Measurements from ENCODE around the gene RPS27L. TPM values are rescaled to one million over a fixed set of nuclear protein-coding genes. Genes with fewer than 3 reads are reported as not detected.

Gene RPS27L
- total and polyA plus RNA-seq, 2 of the 8 experiments (the other 6 are each of a cell fraction or from before 2014, with no cell fraction given): 115 to 143 TPM

GRCh38 chr15:63180746-63181145 is 23.5 kb upstream of the RPS27L start:
- ChIA-PET CTCF (ENCODE audit: partially characterized antibody) (interaction anchor here (1.0 kb wide), 1 partner anchor 15 kb away, joined by 3 read pairs; no protein-coding TSS in a partner anchor), POLR2A (ENCODE audit: partially characterized antibody) (no interaction called here)
- Histone ChIP-seq H2AK5ac (ENCODE audit: low read depth, low read length) (no peak overlapping the region), H3K4me1 (replicated peaks in 1 of 4; ENCODE audit: control insufficient read depth in 3 of 4, insufficient read depth in 4 of 4, low read length in 3 of 4) (no peaks in the 10 kb centered on the region), H2BK15ac (ENCODE audit: low read length) (no peak overlapping the region), H4K91ac (replicated peaks; ENCODE audit: insufficient read length, low read length) (no peak overlapping the region), H3K79me2 (ENCODE audit: control insufficient read depth in 1 of 2, insufficient read depth in 2 of 2, low read length in 2 of 2) (no peaks in the 10 kb centered on the region), H4K8ac (ENCODE audit: extremely low read depth, insufficient read depth, low read length) (no peak overlapping the region), H3K27me3 (replicated peaks in 1 of 4; ENCODE audit: control insufficient read depth in 3 of 4, extremely low read depth in 1 of 4, insufficient read depth in 3 of 4, low read length in 3 of 4) (no peaks in the 10 kb centered on the region), H2BK5ac (ENCODE audit: low read depth, low read length) (no peak overlapping the region), H3K4me2 (ENCODE audit: insufficient read depth in 1 of 2, low read depth in 2 of 2, low read length in 2 of 2) (no peak overlapping the region), H3K9me3 (ENCODE audit: insufficient read depth in 2 of 2, low read depth in 1 of 2, low read length in 1 of 2) (no peaks in the 10 kb centered on the region), H2BK120ac (replicated peaks; ENCODE audit: low read depth, low read length) (no peak overlapping the region), H3K27ac (ENCODE audit: low read depth, low read length) (no peak overlapping the region), H3K56ac (replicated peaks; ENCODE audit: insufficient read length, low read depth, low read length) (no peak overlapping the region), H3K14ac (ENCODE audit: insufficient read length) (no peak overlapping the region), H3K4me3 (ENCODE audit: extremely low read depth in 1 of 4, insufficient read depth in 2 of 4, low read depth in 3 of 4, low read length in 4 of 4) (no peak overlapping the region), H2AFZ (ENCODE audit: low read length) (no peak overlapping the region), H3K23me2 (ENCODE audit: low read depth, low read length) (no peaks in the 10 kb centered on the region), H2BK20ac (ENCODE audit: low read length) (no peak overlapping the region), H4K5ac (ENCODE audit: insufficient read length, low read depth, low read length) (no peak overlapping the region), H2BK12ac (ENCODE audit: low read depth, low read length) (no peak overlapping the region), H3K18ac (ENCODE audit: extremely low read depth, low read length) (no peak overlapping the region), H3K79me1 (ENCODE audit: low read depth, low read length) (no peaks in the 10 kb centered on the region), H4K20me1 (replicated peaks in 1 of 2; ENCODE audit: control insufficient read depth in 1 of 2, insufficient read depth in 2 of 2, low read length in 2 of 2) (no peaks in the 10 kb centered on the region), H3K9ac (replicated peaks in 1 of 4; ENCODE audit: extremely low read depth in 1 of 4, low read depth in 3 of 4, low read length in 3 of 4) (no peak overlapping the region), H3K36me3 (ENCODE audit: control insufficient read depth in 2 of 4, insufficient read depth in 4 of 4, low read length in 3 of 4) (no peaks in the 10 kb centered on the region), H3K4ac (replicated peaks; ENCODE audit: insufficient read length, low read depth, low read length) (no peak overlapping the region), H3K23ac (ENCODE audit: insufficient read length) (no peak overlapping the region)
- 87% methylated on average over 2 of the region's 2 CpGs; no CpG with 5 or more reads in 1 of the 2 experiments for WGBS, 2 experiments (ENCODE audit: extremely low coverage in 1 of 2, insufficient coverage in 1 of 2, insufficient read length in 1 of 2, insufficient replicate concordance in 2 of 2, low coverage in 1 of 2, low lambda C conversion rate in 2 of 2, missing lambda C conversion rate in 1 of 2)
- DNase-seq (ENCODE audit: low read depth in 1 of 2, low spot score in 2 of 2) (no peak), FAIRE-seq (no peak)
- no peak for TF ChIP-seq NRF1 (IDR thresholded peaks at IDR 0.05; ENCODE audit: low read depth, low read length)
- no peak for TF ChIP-seq BRCA1 (IDR thresholded peaks at IDR 0.05; ENCODE audit: low read depth, low read length)
- no peak for TF ChIP-seq BACH1 (IDR thresholded peaks at IDR 0.05; ENCODE audit: low read length)
- no peak for TF ChIP-seq JUND (IDR thresholded peaks at IDR 0.05; ENCODE audit: low read length)
- no peak for TF ChIP-seq EZH2 (IDR thresholded peaks at IDR 0.05; ENCODE audit: low read depth, low read length, severe bottlenecking)
- no peak for TF ChIP-seq KDM1A (IDR thresholded peaks at IDR 0.05; ENCODE audit: borderline replicate concordance, low read length)
- no peak for TF ChIP-seq SIRT6 (IDR thresholded peaks at IDR 0.05; ENCODE audit: low read length)
- no peak for TF ChIP-seq SRF (IDR thresholded peaks at IDR 0.05; ENCODE audit: low read depth, low read length)
- no peak for TF ChIP-seq GTF2F1 (IDR thresholded peaks at IDR 0.05; ENCODE audit: borderline replicate concordance, low read depth, low read length)
- no peak for TF ChIP-seq POU5F1 (IDR thresholded peaks at IDR 0.05; ENCODE audit: low read depth, low read length)
- no peak for TF ChIP-seq TBP (IDR thresholded peaks at IDR 0.05; ENCODE audit: low read depth, low read length)
- no peak for TF ChIP-seq POLR2A (IDR thresholded peaks at IDR 0.05; ENCODE audit: control extremely low read depth in 1 of 2, low read depth in 2 of 2, low read length in 2 of 2)

Data from H1 (cell line).